GM18519 (cell line): ENCODE results near the gene FLYWCH1.
A peak's percentile ranks its signal among the peaks of the same experiment; 100 is the strongest.
"Not testable (repeated sequence)": the region's sequence is repeated elsewhere in the genome, so short reads cannot be mapped to it uniquely, and the experiment has no call there.

Experiments used
- ATAC-seq: cut with Tn5 transposase; IDR thresholded peaks from one replicate; pipeline ENCODE4 v1.9.1; 2021; ENCODE audit warnings: mild to moderate bottlenecking, moderate library complexity; ENCODE audit not compliant: unreplicated experiment, low FRiP score

The FLYWCH1 gene

DNA sequence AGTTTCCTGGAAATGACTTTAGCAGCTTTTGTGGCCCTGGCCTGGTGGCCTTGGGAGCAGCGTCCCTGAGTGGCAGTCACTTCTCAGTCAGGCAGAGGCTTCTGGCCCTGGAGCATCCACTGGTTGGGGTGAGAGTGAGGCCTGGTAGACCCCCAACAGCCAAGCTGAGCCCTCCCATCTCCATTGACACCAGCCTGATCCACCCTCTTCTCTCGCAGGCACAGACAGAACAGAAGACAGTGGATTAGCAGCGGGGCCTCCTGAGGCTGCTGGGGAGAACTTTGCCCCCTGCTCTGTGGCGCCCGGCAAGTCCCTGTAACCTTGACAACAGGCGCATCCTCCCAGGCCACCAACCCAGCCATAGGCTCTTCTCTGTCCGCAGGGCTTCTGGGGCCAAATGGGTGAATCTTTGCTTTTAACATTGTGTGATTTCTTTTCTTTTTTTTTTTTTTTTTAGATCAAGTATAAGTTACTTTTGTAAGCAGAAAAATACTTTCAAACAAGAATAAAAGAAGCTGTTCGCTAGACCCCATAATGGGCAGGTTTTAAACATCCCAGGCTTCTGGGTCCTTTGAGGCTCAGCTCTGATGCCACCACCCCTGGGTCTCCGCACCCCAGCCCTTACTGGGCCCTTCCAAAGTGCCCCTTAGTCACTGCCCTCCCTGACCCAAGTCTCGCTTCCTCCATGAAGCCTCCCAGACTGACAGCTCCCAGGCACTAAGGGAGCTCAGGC, 12.7 kb upstream of the FLYWCH1 start:
- no peak for ATAC-seq

DNA sequence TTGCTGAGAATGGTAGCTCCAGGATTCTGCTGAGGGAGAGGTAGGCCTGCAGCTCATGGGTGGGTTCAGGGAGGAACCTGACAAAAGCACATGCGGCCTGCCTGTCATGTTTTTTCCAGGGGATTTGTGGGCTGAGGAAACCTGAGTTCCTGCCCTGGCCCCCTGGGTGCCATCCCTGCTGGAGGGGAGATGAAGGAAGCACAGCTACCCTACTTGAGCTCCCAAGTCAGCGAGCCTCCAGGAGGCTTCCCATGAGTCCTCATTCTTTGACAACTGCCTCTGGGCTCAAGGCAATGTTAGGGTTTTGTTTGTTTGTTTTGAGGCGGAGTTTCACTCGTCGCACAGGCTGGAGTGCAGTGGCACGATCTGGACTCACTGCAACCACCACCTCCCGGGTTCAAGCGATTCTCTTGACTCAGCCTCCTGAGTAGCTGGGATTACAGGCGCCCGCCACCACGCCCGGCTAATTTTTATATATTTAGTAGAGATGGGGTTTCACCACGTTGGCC, 12.1 kb upstream of the FLYWCH1 start:
- no peak for ATAC-seq

DNA sequence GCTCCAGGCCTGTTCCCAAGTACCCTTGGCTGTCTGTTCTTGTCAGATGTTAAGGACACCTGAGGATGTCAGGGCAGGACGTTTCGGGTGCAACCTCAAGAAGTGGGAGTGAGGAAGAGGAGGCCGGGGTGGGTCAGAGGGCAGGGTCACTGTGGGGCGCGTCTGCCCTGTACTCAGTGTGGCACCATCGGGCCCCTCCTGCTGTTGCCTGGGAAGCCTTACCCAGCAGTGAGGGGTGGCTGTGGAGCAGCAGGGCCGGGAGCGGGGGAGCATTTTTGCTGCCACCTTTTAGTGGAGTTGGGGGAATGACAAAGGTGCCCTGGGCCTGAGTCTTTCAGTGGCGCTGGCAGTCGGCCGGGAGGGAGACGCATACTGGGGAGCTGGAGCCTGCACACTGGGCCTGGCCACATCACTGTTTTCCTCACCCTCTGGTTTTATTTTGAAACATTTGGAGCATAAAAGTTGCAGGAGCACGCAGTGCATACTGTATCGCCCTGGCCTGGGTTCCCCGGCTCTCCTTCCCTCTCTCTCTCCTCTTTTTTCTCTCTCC, 11.1 kb upstream of the FLYWCH1 start:
- no peak for ATAC-seq

DNA sequence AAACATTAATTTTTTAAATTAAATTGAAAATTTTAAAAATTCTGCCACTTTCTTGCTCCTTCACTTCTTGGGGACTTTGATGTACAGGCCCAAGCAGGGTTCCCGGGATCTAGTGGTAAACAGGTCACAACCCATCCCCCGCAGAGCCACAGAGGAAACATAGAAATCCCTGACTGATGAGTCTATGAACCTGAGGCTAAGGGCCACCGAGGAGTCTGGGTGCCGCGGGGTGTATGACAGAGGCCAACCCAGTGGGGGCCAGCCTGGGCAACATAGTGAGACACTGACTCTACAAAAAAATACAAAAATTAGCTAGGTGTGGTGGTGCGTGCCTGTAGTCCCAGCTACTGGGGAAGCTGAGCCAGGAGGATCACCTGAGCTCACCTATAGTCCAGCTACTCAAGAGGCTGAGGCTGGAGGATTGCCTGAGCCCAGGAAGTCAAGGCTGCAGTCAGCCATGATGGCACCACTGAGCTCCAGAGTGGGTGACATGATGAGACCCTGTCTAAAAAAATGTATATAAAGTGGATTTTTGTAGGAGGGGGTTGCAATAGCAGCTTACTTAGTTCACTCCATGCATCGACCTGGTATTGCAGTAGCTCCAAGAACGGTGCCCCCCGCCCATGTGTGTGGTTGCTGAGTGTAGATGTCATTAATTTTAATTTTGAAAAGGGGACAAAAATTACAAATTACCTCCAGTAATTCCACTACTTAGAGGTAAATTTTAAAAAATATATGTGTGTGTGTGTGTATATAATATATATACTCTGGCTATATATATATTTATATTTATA, 9.2 kb upstream of the FLYWCH1 start:
- ATAC-seq, result no peak

DNA sequence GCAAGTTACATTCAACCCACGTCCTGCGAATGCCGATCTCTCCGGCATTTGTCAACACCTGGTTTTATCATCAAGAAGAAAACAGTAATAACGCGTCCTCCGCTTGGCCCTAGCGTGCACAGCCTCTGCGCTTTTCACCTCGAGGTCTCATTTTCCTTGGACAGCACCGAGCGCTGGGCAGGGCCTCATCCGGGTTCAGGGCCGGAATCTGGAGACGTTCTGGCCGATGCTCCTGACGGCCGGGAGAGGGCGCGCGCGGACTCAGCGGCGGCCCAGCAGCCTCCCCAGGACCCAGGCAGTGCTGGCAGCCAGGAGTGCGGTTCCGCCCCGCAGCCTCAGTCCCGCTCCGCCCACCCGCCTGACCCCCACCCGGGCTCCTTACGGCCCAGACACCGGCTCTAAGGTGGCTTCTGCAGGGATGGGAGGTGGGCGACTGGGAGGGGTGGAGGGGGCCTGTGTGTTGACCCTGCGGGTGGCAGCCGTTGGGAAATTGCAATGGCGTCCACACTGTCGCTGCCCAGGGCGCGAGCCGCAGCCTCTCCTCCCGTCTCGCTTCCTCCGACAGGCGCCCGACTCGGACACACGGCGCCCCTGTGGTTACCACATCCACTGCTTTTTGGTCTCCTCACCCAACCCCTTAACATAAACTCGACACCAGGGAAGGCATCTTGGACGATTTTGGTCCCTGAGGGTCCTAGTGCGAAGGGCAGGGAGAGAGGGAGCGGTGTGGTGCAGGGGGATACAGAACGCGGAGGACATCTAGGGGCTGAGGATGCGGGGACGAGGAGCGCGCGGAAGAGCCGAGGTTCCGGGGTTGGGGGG, 7.4 kb upstream of the FLYWCH1 start:
- peak; percentile 34 for ATAC-seq

DNA sequence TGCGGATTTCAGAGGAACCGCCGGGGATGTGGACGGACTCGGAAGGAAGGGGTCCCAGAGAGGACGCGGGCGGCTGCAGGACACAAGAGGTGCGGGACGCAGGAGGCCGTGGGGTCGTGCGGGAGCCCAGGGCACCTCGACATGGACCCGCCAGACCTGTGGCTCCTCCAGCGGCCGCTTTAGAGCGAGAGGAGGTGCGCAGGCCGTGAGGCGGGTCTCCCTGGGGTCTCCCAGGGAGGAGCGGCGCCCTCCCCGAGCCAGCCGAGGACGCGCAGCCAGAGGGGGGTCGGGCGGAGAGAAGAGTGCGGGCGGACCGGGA, 6.8 kb upstream of the FLYWCH1 start:
- peak; percentile 5 for ATAC-seq

DNA sequence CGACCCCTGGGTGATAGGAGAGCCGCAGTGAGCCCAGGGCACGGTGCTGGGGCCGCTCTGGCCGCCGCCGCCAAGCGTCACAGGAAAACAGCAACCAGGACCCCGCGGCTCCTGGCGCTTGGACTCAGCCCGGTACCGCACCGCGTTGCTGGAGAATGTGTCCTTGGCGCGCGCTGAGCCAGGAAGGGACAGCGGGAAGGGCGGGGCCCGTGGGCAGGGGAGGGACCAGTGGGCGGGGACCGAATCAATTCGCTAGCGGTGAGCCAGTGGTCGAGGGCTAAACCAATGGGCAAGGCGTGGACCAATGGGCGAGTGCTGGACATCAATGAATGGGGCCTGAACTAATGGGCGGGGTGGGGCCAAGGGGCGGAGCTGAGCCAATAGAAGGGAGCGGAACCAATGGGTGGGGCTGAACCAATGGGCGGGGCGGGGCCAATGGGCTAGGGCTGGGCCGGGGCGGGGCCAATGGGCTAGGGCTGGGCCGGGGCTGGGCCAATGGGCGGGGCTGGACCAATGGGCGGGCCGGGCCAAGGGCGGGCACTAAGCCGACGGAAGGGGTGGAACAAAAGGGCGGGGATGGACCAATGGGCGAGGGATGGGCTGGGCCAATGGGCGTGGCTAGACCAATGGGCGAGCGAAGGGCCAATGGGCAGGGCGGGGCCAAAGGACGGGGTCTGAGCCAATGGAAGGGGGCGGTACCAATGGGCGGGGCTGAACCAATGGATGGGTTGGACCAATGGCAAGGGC, 6.3 kb upstream of the FLYWCH1 start:
- peak; percentile 34 for ATAC-seq

DNA sequence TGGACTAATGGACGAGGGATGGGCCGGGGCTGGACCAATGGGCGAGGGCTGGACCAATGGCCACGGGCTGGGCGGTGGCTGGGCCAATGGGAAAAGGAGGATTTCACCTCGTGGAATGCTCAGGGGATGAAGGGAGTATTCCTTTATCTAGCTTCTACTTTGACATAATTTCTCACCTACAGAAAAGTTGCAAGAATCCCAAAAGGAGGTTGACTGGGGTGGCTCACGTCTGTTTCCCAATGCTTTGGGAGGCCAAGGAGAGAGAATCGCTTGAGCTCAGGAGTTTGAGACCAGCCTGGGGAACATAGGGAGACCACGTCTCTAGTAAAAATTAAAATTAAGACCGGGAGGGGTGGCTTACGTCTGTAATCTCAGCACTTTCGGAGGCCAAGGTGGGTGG, 5.7 kb upstream of the FLYWCH1 start:
- ATAC-seq, result no peak

DNA sequence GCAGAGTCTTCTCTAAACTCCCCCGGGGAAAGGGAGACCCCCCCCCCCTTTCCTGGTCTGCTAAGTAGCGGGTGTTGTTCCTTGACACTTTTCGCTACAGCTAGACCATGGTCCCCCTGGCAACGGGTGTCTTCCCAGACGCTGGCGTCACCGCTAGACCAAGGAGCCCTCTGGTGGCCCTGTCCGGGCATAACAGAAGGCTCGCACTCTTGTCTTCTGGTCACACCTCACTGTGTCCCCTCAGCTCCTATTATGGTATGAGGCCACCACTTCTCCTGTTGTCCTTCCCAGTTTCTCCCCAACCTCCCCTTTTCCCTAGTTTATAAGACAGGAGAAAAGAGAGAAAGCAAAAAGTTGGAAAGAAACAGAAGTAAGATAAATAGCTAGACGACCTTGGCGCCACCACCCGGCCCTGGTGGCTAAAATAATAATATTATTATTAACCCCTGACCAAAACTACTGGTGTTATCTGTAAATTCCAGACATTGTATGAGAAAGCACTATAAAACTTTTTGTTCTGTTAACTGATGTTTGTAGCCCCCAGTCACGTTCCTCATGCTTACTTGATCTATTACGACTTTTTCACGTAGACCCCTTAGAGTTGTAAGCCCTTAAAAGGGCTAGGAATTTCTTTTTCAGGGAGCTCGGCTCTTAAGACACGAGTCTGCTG, 4.5 kb upstream of the FLYWCH1 start:
- ATAC-seq, result not testable (repeated sequence)

DNA sequence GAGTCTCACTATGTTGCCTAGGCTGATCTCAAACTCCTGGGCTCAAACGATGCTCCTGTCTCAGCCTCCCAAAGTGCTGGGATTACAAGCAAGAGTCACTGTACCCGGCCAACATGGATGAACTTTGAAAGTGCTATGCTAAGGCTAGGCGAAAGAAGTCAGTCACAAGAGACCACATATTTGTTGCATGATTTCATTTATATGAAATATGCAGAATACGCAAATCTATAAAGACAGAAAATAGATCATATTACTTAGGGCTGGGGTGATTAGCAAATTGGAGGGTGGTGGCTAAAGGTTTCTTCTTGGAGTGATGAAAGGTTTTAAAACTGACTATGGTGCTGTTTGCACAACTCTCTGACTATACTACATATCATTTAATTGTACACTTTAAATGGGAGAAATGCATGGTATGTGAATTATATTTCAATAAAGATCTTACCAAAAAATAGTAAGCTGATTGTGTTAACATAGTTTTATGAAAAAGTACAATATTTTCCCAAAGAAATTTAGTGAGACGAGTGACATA, 1.2 kb upstream of the FLYWCH1 start:
- no peak for ATAC-seq

DNA sequence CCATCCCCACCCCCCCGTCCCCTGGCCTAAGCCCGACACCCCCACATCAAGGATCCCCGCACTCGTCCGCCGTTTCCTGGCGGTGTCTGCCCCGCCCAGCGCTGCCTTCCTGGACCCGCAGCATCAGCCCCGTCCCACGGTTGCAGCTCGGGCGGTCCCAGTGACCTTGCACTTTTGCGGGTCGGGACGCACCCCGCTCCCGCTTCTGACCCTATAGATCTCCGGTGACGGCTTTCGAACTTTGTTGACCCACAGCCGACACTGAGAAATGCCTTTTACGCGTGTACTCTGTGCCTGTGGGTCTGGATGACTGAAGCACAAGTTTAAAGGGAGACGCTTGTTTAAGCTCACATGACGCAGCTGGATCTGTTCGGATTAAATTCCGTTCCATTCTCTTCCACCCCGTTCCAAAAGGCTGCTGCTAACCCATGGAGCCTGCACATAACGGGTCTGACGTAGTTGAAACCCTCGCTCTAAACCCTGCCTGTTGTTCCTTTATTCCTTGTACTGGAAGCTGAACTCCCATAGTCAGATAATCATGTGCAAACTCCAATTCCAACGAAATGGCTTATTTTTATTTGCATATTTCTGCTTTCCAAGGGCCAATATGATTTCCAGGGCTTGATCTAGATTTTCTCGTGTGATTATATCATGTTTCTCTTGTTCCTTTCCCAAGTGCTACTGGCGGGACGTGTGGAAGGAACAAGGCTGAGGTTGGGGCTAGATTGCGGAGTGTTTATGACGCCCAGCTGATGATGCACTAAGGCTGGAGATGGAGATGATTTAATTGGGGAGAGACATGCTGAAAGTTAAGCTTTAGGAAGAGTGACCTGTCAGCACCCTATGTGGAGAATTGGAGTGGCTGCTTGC, 834 bp downstream of the FLYWCH1 start:
- ATAC-seq, result peak; percentile 17

DNA sequence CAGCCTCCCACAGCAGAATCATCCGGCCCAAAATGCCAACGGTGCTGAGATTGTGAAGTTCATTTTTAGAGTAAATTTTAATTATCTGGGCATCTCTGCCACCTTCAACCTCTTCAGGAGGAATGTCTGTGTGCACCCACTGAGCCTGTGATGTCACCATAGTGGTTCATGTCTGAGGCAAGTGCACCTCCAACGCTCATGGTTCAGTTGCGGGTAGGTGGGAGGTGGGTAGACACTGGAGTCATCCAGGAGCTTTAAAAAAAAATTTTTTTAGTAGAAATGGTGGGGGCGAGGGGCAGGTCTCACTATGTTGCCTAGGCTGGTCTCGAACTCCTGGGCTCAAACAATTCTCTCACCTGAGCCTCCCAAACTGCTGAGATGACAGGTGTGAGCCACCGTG, 1.9 kb downstream of the FLYWCH1 start:
- ATAC-seq, result no peak

DNA sequence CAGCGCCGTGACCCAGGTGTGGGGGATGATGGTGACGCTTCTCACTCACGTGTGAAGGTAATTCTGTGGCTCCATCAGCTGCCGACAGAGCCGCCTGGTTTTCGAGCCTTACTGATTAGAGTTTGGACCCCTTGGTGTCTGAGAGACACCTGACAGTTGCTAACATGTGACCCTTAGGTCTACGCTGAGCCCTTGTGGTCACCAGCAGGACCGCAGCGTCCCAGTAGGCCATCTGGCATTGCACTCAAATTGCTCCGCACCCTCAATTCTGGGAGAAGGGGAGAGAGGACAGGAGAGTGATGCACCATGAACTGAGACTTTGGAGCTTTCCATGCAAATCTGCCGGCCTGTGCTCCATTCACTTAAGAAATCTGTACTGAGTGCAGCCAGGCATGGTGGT, 2.5 kb downstream of the FLYWCH1 start:
- no peak for ATAC-seq

DNA sequence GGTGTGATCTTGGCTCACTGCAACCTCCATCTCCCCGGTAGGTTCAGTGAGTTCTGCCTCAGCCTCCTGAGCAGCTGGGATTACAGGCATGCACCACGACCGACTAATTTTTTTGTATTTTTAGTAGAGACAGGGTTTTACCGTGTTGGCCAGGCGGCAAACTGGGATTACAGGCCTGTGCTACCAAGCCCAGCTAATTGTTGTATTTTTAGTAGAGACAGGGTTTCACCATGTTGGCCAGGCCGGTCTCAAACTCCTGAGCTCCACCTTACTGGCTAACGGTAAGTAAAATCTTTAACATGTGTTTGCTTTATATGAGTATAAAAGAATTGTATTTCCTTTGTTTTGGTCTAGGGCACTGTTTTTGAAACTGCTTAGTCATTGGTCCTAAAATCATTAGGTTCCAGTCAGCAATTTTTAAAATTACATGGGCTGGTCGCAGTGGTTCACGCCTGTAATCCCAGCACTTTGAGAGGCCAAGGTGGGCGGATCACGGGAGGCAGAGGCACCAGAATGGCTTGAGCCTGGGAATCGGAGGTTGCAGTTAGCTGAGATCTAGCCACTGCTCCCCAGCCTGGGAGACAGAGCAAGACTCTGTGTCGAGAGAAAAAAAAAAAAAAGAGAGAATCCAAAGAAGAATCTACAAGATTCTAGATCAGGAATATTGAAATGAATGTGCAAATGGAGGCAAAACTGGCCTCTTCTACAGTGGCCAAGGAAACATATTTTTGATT, 3.6 kb downstream of the FLYWCH1 start:
- no peak for ATAC-seq

DNA sequence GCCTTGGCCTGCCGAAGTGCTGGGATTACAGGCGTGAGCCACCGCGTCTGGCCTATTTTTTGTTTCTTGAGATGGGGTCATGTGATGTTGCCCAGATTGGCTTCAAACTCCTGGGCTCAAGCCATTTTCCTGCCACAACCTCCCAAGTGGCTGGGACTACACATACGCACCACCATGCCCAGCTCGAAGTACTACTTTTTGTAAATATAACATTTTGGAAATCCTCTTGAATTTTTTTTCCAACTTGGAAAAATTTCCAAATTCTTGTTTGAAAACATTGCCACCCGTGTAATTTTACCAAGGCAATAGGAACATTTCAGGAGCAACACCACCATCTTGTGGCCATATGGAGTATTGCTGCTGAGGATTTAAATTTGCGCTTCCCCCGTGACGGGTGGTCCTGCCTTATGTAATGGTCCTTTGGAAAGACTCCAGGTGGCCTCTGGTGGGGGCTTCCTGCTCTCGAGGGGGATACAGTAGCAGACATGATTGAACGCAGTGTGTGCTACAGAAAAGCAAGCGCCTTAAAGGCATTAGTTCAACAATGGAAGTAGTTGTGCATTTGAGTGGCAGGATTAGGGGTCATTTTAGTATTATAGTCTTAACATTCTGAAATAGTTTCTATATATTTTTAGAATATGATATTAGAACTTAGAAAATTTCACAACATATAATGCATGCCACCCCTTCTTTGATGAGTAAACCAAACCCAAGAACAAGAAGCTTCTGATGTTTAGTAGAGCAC, 8.0 kb downstream of the FLYWCH1 start:
- ATAC-seq, result no peak

DNA sequence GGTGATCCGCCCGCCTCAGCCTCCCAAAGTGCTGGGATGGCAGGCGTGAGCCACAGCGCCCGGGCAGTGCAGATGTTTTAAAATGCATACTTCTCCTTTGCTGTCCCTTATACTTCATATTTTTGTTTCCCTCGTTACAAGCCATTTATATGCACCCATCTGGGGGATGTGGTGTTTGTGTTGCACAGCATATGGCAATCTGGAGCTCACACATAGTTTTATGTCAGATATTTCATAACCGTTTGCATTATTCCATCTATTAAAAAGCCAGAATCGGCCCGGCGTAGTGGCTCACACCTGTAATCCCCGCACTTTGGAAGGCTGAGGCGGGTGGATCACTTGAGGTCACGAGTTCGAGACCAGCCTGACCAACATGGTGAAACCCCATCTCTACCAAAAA, 11.8 kb downstream of the FLYWCH1 start:
- no peak for ATAC-seq
